NCI-H510A (cell line): ENCODE results near the gene ANXA4.

Experiments
- DNase-seq: peaks from one replicate; lab custom pipeline; 2025; lab: John Stamatoyannopoulos, UW

ANXA4 gene

DNA sequence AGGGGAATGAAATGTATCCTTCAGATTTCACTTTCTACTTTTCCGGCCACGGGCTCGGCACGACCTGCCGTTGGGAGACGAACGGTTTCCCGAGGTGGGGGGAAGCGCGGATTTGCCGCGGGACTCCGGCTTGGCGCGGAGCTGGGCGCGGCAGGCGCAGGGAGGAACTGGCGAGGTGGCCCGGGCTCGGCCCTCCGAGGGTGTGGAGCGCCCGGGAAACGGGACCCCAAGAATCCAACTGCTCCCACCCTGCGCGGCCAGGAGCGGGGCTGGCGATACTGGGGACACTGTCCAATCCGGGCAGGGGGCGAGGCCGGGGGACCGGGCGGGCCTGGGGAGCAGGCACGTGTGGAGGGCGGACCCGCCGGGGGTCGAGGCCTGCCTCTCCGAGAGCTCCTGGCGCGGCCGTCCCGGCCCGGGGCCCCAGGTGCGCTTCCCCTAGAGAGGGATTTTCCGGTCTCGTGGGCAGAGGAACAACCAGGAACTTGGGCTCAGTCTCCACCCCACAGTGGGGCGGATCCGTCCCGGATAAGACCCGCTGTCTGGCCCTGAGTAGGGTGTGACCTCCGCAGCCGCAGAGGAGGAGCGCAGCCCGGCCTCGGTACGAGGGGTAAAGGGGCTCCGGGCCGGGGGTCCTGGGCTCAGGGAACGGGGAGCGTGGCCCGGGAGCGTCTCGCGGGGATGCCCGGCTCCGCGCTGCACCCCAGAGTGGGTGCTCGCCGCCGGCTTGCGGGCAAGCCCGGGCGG, at the start of gene ANXA4:
Gene ANXA4, plus strand, starts transcription at position 560 of the 747 bp plus-strand sequence. CDS start 39,432 bp downstream, outside the sequence.
- DNase-seq: peak; percentile 54

DNA sequence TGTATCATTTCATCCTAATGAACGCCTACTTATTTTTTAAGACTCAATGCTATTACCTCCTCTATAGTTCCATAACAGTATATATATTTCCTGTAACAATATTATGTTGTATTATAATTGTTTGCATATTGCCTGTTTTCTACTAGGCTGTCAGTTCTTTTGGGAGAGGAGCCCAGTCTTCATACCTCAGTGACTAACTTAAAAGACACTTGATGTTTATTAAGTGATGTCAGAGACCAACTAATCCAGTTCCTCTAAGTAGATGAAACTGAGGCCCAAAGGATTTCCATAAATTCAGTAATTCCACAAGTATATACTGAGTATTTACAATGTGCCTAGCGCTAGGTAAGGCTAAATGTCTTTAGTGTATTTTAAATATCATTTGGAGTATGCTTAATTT, 49.5 kb upstream of the ANXA4 start:
- DNase-seq: no peak

DNA sequence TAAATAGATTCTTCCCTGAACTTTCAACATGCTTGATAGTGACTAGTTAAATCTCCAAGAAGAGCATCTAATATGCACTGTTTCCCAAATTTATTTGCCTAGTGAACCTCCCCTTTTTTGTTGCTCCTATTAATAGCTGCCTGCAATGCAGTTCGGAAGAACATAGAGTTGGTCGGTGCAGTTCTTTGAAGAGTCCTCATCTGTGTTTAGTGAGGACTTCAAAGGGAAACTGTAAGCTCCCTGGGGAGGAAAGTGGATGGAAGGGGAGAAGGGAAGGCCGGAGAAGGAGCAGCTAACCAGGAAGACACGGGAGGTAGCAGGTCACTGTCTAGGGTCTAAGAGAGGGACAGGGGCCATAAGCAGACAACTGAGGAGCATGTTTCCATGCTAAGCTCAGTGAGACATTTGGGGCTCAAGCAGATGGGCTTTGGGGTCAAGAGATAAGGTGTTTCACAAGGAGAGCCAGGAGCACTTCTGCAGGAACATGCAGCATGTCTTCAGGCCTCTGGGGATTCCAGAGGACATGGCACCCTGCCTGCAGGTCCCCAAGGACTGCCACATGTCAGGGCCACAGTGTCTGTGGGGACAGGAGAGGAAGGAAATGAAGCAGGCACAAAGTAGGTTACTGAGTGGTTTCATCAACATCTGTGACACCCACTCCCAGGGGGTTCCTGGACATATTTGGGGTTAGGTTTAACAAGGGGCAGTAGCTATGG, 48.7 kb upstream of the ANXA4 start:
- no peak for DNase-seq

DNA sequence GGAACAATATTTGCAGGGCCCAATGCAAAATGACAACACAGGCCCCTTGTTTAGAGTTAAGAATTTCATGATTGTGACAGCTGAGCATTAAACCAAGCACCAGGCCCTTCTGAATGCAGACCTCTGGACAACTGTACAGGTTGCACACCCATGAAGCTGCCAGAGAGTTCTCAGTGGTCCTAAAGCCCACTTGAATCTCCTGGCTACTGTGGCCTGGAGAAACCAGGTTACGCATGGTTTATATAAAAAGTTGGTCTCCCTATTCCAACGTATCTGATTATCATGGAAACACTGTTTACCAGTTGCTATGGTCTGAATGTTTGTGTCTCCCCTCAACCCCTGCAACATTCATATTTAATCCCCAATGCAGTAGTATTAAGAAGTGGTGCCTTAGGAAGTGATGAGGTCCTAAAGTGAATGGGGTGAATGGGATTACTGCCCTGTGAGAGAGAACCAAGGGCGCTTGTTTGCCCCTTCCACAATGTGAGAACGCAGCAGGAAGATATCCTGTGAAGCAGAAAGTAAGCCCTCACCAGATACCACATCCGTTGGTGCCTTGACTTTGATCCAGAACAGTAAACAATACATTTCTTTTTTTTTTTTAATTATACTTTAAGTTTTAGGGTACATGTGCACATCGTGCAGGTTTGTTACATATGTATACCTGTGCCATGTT, 48.0 kb upstream of the ANXA4 start:
- DNase-seq: no peak

DNA sequence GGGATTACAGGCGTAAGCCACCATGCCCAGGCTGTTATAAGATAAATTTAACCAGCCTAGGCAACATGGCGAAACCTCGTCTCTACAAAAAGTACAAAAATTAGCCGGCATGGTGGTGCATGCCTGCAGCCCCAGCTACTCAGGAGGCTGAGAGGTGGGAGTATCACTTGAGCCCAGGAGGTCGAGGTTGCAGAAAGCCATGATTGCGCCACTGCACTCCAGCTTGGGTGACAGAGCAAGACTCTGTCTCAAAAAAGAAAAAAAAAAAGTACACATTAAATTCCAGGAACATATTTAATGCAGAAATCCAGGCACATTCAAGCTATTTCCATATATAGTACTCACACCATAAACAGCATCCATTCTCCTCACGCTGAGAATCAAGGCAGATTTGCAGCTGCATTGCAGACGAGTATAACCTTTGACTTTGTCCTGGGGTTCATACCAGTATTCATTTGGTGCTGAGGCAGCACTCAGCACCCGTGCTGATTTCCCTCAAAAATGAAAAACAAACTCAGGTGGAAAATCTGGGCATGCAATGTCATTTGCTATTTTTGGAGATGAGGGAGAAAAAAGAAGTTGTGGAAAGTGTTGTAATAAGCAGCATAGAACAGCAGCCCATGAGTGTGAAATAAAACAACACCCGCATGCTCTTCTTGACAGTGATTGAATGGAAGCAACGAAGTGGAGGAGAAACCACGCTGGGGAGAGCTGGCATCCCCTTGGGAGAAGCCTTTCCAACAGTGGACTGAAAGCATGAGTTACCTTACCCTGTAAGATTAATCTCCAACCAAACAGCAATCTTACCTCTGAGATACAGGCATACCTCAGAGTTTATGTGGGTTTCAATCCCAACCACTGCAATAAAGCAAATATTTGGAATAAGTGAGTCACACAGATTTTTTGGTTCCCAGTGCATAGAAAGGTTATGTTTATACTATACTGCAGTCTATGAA, 46.8 kb upstream of the ANXA4 start:
- no peak for DNase-seq

DNA sequence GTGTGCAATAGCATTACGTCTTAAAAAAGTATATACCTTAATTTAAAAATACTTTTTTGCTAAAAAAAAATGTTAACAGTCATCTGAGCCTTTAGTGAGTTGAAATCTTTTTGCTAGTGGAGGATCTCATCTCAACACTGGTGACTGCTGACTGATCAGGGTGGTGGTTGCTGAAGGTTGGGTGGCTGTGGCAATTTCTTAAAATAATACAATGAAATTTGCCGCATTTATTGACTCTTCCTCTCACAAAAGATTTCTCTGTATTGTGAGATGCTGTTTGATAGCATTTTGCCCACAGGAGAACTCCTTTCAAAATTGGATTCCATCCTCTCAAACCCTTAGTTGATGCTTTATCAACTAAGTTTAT, 46.1 kb upstream of the ANXA4 start:
- no peak for DNase-seq

DNA sequence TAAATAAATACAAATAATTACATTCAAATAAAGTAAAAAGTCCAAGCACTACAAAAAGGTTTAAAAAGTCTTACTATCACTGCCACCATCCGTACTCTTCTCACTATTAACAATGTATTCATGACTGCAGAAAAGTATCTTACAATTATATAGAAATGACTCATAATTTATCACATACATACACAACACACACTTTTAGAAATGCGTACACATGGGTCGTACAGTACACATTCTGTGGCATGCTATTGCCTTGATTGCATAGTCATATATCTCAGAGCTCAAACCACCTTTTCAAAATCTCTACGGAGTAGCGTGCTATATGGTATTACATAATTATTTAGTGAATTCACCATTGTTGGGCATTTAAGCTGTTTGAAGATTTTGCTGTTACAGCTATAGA, 41.6 kb upstream of the ANXA4 start:
- no peak for DNase-seq

DNA sequence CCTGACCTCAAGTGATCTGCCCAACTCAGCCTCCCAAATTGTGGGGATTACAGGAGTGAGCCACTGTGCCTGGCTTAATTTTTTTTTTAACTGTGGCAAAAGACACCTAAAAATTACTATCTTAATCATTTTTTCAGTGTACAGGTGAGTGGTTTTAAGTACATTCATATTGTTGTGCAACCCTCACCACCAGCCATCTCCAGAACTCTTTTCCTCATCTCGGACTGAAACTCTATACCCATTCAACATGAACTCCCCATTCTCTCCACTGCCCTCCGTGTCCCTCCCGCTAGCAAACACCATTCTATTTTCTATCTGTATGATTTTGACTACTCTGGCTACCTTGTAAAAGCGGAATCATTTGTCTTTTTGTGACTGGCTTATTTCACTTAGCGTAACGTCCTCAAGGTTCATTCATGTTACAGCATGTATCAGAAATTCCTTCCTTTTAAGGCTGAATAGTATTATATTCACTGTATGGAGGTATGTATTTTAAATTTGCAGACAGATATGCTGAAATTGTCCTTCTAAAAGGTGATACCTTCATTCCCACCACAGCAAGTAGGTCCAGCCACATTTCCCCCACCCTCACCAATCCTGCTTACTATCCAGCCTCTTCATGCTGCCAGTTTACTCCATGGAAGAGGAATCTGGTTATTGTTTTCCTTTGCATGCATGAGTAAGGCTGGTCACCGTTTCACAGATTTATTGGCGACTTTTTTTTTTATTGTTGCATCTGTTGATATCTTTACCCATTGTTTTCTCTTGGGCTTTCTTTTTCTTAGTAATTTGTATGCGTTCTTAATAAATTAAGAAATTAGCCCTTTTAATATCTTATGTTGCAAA, 40.6 kb upstream of the ANXA4 start:
- DNase-seq: no peak

DNA sequence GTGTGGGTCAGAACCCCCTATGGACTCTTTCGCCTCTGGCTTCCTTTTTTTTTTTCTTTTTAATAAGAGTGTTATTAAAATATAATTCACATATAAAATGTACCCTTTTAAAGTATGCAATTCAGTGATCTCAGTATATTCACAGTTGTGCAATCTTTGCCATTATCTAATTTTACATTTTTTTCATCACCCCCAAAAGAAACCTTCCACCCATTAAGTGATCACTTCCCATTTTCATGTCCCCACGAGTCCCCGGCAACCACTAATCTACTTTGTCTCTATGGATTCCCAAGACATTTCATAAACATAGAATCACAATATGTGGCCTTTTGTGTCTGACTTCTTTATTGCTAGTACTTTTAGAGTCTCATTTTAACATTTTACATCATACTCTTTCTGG, 38.7 kb upstream of the ANXA4 start:
- no peak for DNase-seq

DNA sequence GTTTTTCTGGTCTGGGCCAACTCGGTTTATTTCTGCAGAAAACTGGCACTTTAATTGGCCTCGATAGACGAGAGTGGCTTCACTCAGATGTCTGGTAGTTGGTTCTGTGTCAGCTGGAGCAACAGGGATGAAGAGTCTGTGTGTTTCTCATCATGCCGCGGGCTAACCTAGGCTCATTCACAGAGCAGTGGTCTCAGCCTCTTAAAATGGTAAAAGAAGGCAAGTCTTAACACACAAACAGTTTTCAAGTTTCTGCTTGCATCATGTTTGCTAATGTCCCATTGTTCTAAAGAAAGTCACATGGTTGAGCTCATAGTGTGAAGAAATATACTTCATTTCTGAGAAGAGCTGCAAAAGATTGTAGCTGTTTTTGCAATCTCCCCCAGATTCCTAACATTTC, 37.5 kb upstream of the ANXA4 start:
- DNase-seq: no peak

DNA sequence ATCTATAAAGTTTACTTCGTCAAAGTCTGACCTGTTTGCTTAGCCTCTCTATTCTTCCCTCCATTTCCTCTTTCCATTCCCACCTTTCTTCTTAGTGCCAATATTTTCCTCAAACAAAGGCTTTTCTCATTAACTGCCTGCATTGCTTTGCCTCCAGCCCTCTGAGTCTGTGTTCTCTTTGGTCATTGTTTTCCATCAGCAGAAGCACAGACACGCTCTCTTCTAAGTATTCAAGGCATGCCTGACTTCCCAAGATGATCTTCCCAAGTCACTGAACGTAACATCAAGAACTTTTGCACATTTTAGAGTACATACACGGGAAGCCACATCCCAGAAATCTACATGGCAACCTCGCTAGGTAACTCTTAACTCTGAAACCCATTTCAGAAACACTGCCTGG, 32.6 kb upstream of the ANXA4 start:
- no peak for DNase-seq

DNA sequence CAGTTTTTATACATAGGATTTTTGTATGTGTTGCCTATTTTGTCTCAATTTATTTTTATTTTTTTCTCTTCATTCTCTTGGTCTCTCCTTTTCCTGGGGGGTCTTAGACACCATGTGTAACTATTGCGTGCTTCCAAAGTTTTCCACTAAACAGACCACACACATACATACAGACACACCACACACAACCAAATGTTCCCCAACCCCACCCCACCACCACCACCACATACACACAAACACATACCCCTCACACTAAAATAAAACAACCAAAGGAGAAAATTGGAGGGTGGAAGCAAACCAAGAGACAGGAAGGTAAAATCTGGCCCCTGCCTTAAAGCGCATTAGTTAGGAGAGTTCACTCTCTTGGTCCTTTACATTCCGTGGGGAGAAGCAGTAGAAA, 30.0 kb upstream of the ANXA4 start:
- no peak for DNase-seq

DNA sequence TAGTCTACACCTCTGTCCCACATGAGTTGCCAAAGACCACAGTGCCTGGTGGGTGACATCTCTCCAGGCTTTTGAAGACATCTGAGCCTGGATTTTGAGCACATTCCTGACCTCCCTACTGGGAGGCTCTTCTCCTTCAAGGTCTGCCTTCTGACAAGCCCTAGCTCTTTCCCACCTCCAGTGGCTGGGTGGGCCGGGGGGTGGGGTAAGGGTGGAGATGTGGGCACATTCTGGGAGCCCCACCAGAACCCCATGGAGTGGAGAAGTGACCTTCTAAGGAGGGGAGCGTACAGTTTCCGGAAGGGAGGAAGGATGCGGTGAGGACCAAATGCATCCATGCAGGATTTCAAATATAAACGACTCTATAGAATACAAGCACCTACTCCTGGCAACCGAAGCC, 27.9 kb upstream of the ANXA4 start:
- no peak for DNase-seq

DNA sequence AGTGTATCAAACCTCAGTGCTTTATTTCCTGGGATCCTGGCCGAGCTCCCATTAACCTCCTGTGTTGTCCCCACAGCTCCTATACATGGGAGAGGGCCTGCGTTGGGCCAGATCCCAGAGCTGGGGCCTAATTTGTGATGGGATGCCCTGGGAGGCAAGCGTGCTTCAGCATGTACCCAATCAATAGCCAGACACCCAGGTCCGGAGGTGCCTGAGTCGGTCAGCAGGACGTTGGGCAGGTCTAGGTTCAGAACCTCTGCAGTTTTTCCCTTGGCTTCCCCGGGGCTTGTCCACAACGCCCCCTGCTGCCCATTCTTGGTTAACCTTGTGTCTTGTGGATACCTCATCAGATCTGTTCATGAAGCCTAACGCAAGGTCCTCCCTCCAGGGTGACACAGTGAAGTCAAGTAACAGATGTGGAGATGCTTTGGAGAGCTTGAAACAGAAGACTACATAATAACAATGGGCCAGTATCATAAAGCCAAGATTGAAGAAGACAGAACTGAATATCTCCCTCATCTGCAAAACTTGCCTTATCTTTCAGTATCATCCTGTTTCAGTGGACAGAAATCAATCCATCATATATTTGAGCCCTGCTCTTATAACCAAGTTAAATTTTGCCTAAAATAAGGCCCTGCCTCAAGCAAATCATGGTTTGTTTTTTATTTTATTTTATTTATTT, 27.3 kb upstream of the ANXA4 start:
- peak; percentile 33 for DNase-seq

DNA sequence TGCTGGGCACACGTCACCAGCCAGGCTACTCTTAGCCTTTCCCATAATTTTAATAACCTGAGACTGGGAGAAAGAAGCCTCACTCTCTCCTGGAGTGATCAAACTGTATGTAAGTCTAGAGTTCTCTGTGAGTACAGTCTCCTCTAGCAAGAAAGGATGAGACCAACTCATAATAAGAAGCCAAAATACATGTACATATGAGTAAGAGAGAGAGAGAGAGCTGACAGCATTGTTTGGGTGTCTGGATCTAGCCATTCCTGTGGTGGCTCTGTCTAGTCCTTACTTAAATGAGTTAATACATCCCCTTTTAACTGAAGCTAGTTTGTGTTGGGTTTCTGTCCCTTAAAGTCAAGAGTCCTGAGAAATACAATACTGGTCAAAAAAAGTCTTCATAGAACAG, 26.0 kb upstream of the ANXA4 start:
- DNase-seq: no peak

DNA sequence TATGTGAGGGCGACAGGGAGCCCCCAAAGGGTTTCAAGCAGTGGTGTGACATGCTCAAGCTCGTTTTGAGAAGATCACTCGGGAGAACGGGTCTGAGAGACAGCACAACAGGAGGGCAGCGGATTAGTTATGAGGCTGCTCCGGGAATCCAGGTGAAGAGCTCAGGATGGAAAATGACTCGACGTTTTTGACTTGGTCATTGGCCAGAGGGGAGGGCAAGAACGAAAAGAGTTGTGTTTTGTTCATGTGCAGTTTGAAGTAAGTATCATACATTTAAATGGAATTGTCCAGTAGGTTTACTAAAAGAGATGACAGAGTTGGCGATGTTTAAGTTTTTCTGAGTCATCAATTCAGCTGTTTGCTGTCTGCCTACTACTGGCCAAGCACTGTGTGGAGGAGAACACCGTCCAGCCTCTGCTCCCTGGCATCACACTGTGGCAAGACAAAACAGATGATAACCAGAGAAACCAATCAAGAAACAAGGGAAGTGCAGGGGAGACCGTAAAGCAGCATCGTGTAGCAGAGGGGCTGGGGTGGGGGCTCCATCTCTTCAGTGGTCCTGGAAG, 25.3 kb upstream of the ANXA4 start:
- no peak for DNase-seq

DNA sequence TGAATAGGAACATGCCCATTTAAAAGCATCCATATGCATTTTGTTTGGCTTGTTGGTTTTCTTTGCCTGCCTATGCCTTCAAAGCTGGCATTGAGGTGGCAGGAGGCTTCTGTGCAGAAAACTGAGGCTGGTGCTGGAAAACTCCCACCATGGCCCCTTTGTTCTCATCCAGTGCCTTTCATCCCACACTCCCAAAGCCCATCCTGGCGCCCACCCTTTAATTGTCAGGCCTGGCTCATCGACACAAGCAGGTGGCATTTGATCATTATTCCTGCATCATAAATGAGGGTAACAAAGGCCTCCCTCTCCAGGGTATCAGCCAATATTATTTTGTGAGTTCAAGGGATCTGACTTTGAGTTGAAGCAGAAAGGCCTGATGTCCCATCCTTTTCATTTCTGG, 24.7 kb upstream of the ANXA4 start:
- DNase-seq: no peak

DNA sequence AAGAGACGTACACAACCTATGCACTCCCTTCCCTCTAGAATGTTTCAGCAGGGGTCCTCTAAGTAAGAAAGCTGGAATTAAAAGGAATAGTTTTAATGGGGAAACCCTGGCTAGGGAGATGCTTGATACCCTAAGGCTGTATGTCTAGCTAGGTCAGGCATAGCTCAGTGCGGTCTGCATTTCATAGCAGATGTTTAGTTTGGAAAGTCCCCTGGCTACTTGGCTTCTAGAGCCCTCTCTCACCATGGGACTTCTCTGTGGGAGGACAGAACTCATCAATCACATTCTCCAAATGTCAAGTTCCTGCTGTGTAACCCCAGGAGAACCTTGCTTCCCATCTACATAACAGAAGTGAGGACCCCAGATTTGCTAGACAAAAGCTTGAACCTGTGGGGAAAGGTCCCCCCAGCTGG, 24.1 kb upstream of the ANXA4 start:
- no peak for DNase-seq

DNA sequence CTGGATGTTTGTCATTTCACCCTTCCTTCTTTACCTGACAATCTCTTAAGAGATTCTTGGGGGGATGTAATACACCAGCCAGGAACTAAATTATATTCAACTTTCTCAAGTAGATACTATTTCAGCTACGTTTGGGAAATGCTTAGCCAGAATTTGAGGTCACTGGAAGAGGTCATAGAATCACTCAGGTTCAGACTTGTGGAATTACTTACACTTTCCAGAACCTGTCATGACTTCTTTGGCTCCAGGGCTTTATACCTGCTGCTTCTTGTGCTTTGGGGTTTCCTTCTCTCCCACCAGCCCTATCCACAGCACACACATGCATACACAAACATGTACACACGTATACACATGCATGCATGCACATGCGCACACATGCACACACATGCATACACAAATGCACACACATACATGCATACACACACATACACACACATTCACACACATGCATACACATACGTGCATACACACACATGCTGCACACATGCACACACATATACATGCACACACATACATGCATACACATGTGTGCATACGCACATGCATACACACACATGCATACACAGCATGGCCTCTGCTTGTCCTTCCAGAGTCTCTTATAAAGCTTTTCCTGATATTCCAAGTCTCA, 23.5 kb upstream of the ANXA4 start:
- no peak for DNase-seq

DNA sequence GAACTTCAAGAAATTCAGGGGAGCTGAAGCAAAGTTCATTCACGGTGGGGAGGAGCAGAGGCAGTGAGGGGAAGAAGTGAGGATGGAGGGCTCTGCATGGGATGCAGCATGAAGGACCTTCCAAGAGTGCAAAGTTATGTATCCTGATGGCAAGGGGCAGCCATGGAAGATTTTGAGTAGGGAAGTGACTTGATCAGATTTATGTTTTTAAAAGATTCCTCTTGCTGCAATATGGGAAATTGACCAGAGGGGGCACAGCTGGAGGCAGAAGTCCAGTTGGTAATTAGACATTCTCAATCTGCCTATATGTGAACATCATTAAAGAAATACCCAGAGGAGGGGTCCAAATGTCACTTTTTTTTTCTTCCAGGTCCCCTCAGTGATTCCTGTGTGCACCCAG, 21.5 kb upstream of the ANXA4 start:
- DNase-seq: no peak
